Cardiac muscle cell (in vitro differentiated cells and primary cell): ENCODE measurements around the gene TMEM150C. TPM values are rescaled to one million over a fixed set of nuclear protein-coding genes. Genes with fewer than 3 reads are reported as not detected.

Source experiments
- DNase-seq, 2 donors: peaks; one replicate each; pipeline versions ENCODE4 v3.0.0 to v3.0.0-alpha.2; 2010 to 2017; ENCODE audit warnings: low read depth in 1 of 2, low spot score in 1 of 2
- H3K27ac ChIP-seq: fragments of 200-600 bp; sonication (generic); 2 replicates; pipeline ENCODE4 v1.5.1; 2016
- H3K27me3 ChIP-seq: fragments of 200-600 bp; sonication (generic); 2 replicates; pipeline ENCODE4 v1.6.0; 2016; ENCODE audit warnings: control low read depth
- H3K36me3 ChIP-seq: fragments of 200-600 bp; sonication (generic); 2 replicates; pipeline ENCODE4 v1.5.1; 2016; ENCODE audit warnings: control low read depth
- H3K4me1 ChIP-seq: fragments of 200-600 bp; sonication (generic); 2 replicates; pipeline ENCODE4 v1.8.1; 2017; ENCODE audit warnings: low read depth, mild to moderate bottlenecking, mixed run types
- H3K4me3 ChIP-seq: fragments of 200-600 bp; sonication (generic); 2 replicates; pipeline ENCODE4 v1.5.1; 2016; ENCODE audit warnings: mild to moderate bottlenecking
- H3K9me3 ChIP-seq: fragments of 200-600 bp; sonication (generic); 2 replicates; pipeline ENCODE4 v1.5.1; 2017; ENCODE audit warnings: low read depth, mild to moderate bottlenecking, control low read depth
- polyA plus RNA-seq: library from polyadenylated mRNA; unstranded; fragments of >200 nt; fragmentation: Nextera tagmentation; extraction: Ambion mirVana; gene quantifications from 2 replicates; pipeline ENCODE4 v1.2.1, GENCODE V29; 2016
- total RNA-seq: library from RNA; depleted of rRNA; stranded (reverse); fragments of >200 nt; gene quantifications from 2 replicates; pipeline ENCODE4 v1.2.3, GENCODE V29; 2016
- TF ChIP-seq, protein P1 (sequence below): IDR thresholded peaks from 2 replicates; pipeline ENCODE4 v1.5.1; 2012; ENCODE audit warnings: low read depth, mild to moderate bottlenecking, low read length

TMEM150C gene
- total RNA-seq (5.1 and 5.6 TPM in 2 replicates), polyA plus RNA-seq (5.3 and 6.5 TPM in 2 replicates)

DNA sequence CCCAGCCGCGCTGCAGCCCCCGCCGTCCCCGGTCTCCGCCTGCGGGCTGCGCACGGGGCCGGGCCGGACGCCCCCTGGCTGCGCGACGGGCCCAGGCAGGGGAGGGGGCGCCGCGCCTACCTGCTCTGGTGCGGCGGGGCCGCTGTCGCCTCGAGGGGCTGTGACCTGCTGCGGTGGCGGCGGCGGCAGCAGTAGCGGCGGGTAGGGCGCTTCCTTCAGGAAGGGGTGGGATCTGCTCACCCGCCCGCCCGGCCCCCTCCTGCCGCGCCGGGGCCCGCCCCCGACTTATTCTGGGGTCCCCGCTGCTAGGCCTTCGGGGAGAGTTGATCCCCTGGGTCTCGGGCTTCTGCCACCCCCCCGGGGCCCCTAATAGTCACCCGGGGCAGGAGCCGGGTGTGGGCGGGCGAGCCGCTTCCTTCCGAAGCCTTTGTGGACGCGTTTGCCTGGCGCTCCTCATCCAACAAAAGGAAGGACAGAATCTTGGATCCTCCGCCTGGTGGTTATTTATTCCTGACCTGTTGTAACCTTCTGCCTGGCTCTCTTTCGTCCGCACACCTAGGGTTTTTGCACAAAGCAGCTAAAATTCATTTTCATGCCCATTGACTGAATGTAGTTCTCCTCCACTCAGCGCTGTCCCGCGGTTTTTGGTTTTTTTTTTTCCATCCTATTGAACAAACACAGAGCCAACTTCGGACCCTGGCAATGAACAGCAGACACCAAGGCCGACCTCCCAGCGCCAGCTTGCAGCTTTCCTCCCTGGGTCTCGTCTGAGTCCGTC, at the start of gene TMEM150C:
Gene TMEM150C, minus strand, starts transcription at position 203 of the 778 bp plus-strand sequence. CDS start 57,331 bp downstream, outside the sequence.
- Histone ChIP-seq H3K27ac (no peak within 1 kb of the TSS), H3K4me3 (peak within 1 kb of the TSS; percentile 33), H3K27me3 (no peaks in the 10 kb centered on the region), H3K9me3 (no peaks in the 10 kb centered on the region), H3K36me3 (no peaks in the 10 kb centered on the region), H3K4me1 (peaks cover 19% of the 10 kb centered on the region)
- DNase-seq: peak; percentile 39 to 78
- TF ChIP-seq, protein P1, sequence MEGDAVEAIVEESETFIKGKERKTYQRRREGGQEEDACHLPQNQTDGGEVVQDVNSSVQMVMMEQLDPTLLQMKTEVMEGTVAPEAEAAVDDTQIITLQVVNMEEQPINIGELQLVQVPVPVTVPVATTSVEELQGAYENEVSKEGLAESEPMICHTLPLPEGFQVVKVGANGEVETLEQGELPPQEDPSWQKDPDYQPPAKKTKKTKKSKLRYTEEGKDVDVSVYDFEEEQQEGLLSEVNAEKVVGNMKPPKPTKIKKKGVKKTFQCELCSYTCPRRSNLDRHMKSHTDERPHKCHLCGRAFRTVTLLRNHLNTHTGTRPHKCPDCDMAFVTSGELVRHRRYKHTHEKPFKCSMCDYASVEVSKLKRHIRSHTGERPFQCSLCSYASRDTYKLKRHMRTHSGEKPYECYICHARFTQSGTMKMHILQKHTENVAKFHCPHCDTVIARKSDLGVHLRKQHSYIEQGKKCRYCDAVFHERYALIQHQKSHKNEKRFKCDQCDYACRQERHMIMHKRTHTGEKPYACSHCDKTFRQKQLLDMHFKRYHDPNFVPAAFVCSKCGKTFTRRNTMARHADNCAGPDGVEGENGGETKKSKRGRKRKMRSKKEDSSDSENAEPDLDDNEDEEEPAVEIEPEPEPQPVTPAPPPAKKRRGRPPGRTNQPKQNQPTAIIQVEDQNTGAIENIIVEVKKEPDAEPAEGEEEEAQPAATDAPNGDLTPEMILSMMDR: no peak

DNA sequence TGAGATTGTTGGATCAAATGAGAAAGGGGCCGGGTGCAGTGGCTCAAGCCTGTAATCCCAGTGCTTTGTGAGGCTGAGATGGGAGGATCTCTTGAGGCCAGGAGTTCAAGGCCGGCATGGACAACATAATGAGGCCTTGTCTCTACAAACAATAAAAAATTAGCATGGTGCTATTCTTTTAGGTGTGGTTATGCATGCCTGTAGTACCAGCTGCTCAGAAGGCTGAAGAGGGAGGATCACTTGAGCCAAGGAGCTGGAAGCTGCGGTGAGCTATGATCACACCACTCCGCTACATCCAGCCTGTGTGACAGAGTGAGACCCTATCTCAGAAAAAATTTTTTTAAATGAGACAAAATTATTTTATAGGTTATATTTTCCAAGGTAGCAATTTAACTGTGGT, 49.7 kb upstream of the TMEM150C start:
- Histone ChIP-seq H3K27me3 (no peaks in the 10 kb centered on the region), H3K4me1 (no peaks in the 10 kb centered on the region), H3K9me3 (no peaks in the 10 kb centered on the region), H3K36me3 (no peaks in the 10 kb centered on the region), H3K4me3 (no peak overlapping the region), H3K27ac (no peak overlapping the region)
- DNase-seq: no peak
- TF ChIP-seq, protein P1: no peak

DNA sequence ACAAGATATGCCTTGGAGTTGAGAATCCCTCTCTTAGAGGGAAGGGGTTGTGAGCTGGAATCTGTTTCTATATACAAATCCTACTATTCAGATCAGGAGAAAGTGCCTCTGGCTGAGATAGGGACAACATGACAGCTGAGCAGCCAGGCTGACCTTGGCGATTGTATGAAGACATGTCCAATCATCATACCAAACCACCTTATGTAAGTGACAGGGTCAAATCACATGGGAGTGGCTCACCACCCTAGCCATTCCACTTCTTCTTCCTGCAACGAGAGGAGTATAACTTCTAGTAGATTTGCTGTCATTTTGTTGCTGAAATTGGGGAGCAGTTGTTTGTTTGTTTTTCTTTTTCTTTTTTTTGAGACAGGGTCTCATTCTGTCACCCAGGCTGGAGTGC, 48.3 kb upstream of the TMEM150C start:
- DNase-seq: no peak
- Histone ChIP-seq H3K27me3 (no peaks in the 10 kb centered on the region), H3K36me3 (no peaks in the 10 kb centered on the region), H3K27ac (no peak overlapping the region), H3K9me3 (no peaks in the 10 kb centered on the region), H3K4me1 (no peaks in the 10 kb centered on the region), H3K4me3 (no peak overlapping the region)
- TF ChIP-seq, protein P1: no peak

DNA sequence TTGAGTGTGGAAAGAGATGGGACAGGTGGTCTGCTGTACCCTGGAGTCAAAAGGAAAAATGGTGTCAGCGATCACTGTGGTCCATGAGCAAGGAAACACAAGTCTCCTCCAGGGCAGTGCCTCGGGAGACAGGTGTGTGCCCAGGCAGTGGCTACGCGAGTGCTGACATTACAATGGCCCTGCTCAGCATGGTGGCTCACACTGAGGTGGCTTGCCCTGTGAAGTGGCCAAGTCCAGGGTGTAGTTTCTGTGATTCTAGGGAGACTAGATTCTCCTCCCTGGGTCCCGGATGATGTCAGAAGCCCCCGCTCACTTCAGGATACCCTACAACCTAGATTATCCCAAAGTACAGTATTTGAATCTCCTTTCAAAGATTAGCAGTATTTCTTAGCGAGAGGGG, 44.8 kb upstream of the TMEM150C start:
- H3K27ac ChIP-seq: no peak overlapping the region
- no peaks in the 10 kb centered on the region for H3K4me1 ChIP-seq
- no peaks in the 10 kb centered on the region for H3K36me3 ChIP-seq
- H3K27me3 ChIP-seq: no peaks in the 10 kb centered on the region
- TF ChIP-seq, protein P1: no peak
- H3K4me3 ChIP-seq: no peak overlapping the region
- no peak for DNase-seq
- H3K9me3 ChIP-seq: no peaks in the 10 kb centered on the region

DNA sequence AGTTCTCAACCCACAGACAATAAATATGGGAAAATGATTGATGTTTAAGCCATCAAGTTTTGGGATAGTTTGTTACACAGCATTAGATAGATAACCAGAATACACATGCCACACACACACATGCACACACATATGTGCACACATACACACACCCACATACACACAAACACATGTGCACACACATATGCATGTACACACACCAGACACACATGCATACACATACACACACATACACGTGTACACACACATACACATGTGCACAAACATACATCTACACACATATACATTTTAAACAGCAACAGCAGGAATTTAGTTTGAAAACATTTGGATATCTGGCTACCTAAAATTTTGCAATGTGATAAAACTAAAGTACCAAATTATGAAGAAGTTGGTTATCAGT, 42.7 kb upstream of the TMEM150C start:
- no peaks in the 10 kb centered on the region for H3K4me1 ChIP-seq
- H3K9me3 ChIP-seq: no peaks in the 10 kb centered on the region
- H3K36me3 ChIP-seq: no peaks in the 10 kb centered on the region
- DNase-seq: no peak
- no peaks in the 10 kb centered on the region for H3K27me3 ChIP-seq
- TF ChIP-seq, protein P1: no peak
- H3K27ac ChIP-seq: no peak overlapping the region
- no peak overlapping the region for H3K4me3 ChIP-seq
